H9 (cell line): ENCODE data around the gene WBP1. TPM values are rescaled to one million over a fixed set of nuclear protein-coding genes. Genes with fewer than 3 reads are reported as not detected.

Experiments used
- DNase-seq: peaks from one replicate; pipeline ENCODE4 v3.0.0-alpha.2; 2017
- H2AFZ ChIP-seq: one replicate; pipeline ENCODE4 v1.6.1; 2013; ENCODE audit warnings: mild to moderate bottlenecking, low read length, control low read depth, moderate library complexity
- H2AK5ac ChIP-seq: 2 replicates; pipeline ENCODE4 v1.6.1; 2013; ENCODE audit warnings: low read length, control low read depth, mixed read lengths; ENCODE audit not compliant: insufficient read length
- H2BK120ac ChIP-seq: one replicate; pipeline ENCODE4 v1.6.1; 2013; ENCODE audit warnings: low read depth, mild to moderate bottlenecking, low read length, control low read depth, inconsistent platforms; ENCODE audit not compliant: poor library complexity, severe bottlenecking
- H2BK12ac ChIP-seq: 2 replicates; pipeline ENCODE4 v1.6.1; 2013; ENCODE audit warnings: low read length, control low read depth, mixed read lengths, low read depth; ENCODE audit not compliant: insufficient read length
- H2BK15ac ChIP-seq: 2 replicates; pipeline ENCODE4 v1.6.1; 2013; ENCODE audit warnings: low read depth, low read length, control low read depth
- H2BK20ac ChIP-seq: one replicate; pipeline ENCODE4 v1.6.1; 2013; ENCODE audit warnings: low read depth, mild to moderate bottlenecking, low read length, control low read depth, inconsistent platforms; ENCODE audit not compliant: poor library complexity, severe bottlenecking
- H2BK5ac ChIP-seq: 2 replicates; pipeline ENCODE4 v1.6.1; 2013; ENCODE audit warnings: low read length, control low read depth, mixed read lengths; ENCODE audit not compliant: insufficient read length
- H3K14ac ChIP-seq: 2 replicates; pipeline ENCODE4 v1.6.1; 2013; ENCODE audit warnings: low read length, control low read depth; ENCODE audit not compliant: insufficient read depth
- H3K18ac ChIP-seq: 2 replicates; pipeline ENCODE4 v1.6.1; 2013; ENCODE audit warnings: low read depth, mild to moderate bottlenecking, mixed read lengths, low read length, control low read depth; ENCODE audit not compliant: insufficient read length
- H3K23ac ChIP-seq: 2 replicates; pipeline ENCODE4 v1.6.1; 2013; ENCODE audit warnings: low read length, control low read depth, mixed read lengths, low read depth; ENCODE audit not compliant: insufficient read length
- H3K23me2 ChIP-seq: 2 replicates; pipeline ENCODE4 v1.6.1; 2013; ENCODE audit warnings: low read depth, mild to moderate bottlenecking, mixed read lengths, low read length, control low read depth; ENCODE audit not compliant: insufficient read length, poor library complexity, severe bottlenecking
- H3K27ac ChIP-seq: 2 replicates; pipeline ENCODE4 v1.5.1; 2013; ENCODE audit warnings: low read length, control low read depth, mixed read lengths, low read depth; ENCODE audit not compliant: insufficient read length
- H3K27me3 ChIP-seq: 2 replicates; pipeline ENCODE4 v1.6.1; 2013; ENCODE audit warnings: low read length, control low read depth, inconsistent platforms; ENCODE audit not compliant: insufficient read depth
- H3K4ac ChIP-seq: 2 replicates; pipeline ENCODE4 v1.6.1; 2013; ENCODE audit warnings: low read depth, mild to moderate bottlenecking, control low read depth, inconsistent platforms, low read length, moderate library complexity
- H3K4me1 ChIP-seq: 2 replicates; pipeline ENCODE4 v1.6.1; 2013; ENCODE audit warnings: low read length, control low read depth, inconsistent platforms; ENCODE audit not compliant: insufficient read depth
- H3K4me2 ChIP-seq: 2 replicates; pipeline ENCODE4 v1.6.1; 2013; ENCODE audit warnings: low read length, control low read depth, mixed read lengths; ENCODE audit not compliant: insufficient read length, insufficient read depth
- H3K56ac ChIP-seq: 2 replicates; pipeline ENCODE4 v1.6.1; 2013; ENCODE audit warnings: low read depth, mild to moderate bottlenecking, mixed read lengths, low read length, control low read depth; ENCODE audit not compliant: insufficient read length
- H3K79me1 ChIP-seq: 2 replicates; pipeline ENCODE4 v1.6.1; 2013; ENCODE audit warnings: low read depth, mild to moderate bottlenecking, moderate library complexity, low read length, control low read depth, inconsistent platforms; ENCODE audit not compliant: insufficient read depth, poor library complexity, severe bottlenecking
- H3K79me2 ChIP-seq: 2 replicates; pipeline ENCODE4 v1.6.1; 2013; ENCODE audit warnings: low read length, control low read depth, inconsistent platforms; ENCODE audit not compliant: insufficient read depth
- H3K9ac ChIP-seq: 2 replicates; pipeline ENCODE4 v1.6.1; 2013; ENCODE audit warnings: low read length, control low read depth, mixed read lengths; ENCODE audit not compliant: insufficient read length; ENCODE audit errors: extremely low read depth
- H3K9me3 ChIP-seq: one replicate; pipeline ENCODE4 v1.6.1; 2013; ENCODE audit warnings: low read depth, low read length, inconsistent platforms; ENCODE audit not compliant: control insufficient read depth
- H3T11ph ChIP-seq: one replicate; pipeline ENCODE4 v1.6.1; 2013; ENCODE audit warnings: mild to moderate bottlenecking, low read length, control low read depth, inconsistent platforms
- H4K20me1 ChIP-seq: one replicate; pipeline ENCODE4 v1.6.1; 2013; ENCODE audit not compliant: control insufficient read depth, insufficient read length, insufficient read depth
- H4K5ac ChIP-seq: 2 replicates; pipeline ENCODE4 v1.6.1; 2013; ENCODE audit warnings: low read depth, mild to moderate bottlenecking, mixed read lengths, low read length, control low read depth; ENCODE audit not compliant: insufficient read length
- H4K8ac ChIP-seq: replicated peaks from 2 replicates; pipeline ENCODE4 v1.6.1; 2013; ENCODE audit warnings: low read length, control low read depth, mixed read lengths, low read depth; ENCODE audit not compliant: insufficient read length
- H4K91ac ChIP-seq: 2 replicates; pipeline ENCODE4 v1.6.1; 2013; ENCODE audit warnings: low read depth, mild to moderate bottlenecking, moderate library complexity, mixed read lengths, low read length, control low read depth; ENCODE audit not compliant: insufficient read length
- H3K27ac Mint-ChIP-seq, 3 experiments: 2 replicates in 2 of 3; 3 replicates in 1 of 3; pipeline ENCODE4 v1.8.0; 2020 to 2021; ENCODE audit warnings: mixed read lengths in 3 of 3, mild to moderate bottlenecking in 1 of 3, moderate library complexity in 1 of 3
- H3K27me3 Mint-ChIP-seq: 2 replicates; pipeline ENCODE4 v1.8.0; 2021; ENCODE audit warnings: low read depth, mild to moderate bottlenecking, moderate library complexity, mixed read lengths
- H3K36me3 Mint-ChIP-seq, 3 experiments: 2 replicates in 2 of 3; 3 replicates in 1 of 3; pipeline ENCODE4 v1.8.0; 2020 to 2021; ENCODE audit warnings: low read depth in 3 of 3, mixed read lengths in 3 of 3; ENCODE audit not compliant: insufficient read depth in 1 of 3
- H3K4me1 Mint-ChIP-seq, 2 experiments: 2 replicates each; pipeline ENCODE4 v1.8.0; 2020; ENCODE audit warnings: mixed read lengths in 2 of 2
- H3K4me3 Mint-ChIP-seq, 2 experiments: 2 replicates in 1 of 2; 3 replicates in 1 of 2; pipeline ENCODE4 v1.8.0; 2020 to 2021; ENCODE audit warnings: mild to moderate bottlenecking in 2 of 2, mixed read lengths in 2 of 2, moderate library complexity in 1 of 2
- H3K9me3 Mint-ChIP-seq, 2 experiments: 2 replicates in 1 of 2; 3 replicates in 1 of 2; pipeline ENCODE4 v1.8.0; 2020; ENCODE audit warnings: mild to moderate bottlenecking in 2 of 2, mixed read lengths in 2 of 2, moderate library complexity in 1 of 2
- WGBS: extraction: QIAGEN DNeasy Blood & Tissue Kit; methylation state at CpG from one replicate; pipeline ENCODE4 v1.1.7; 2013; ENCODE audit warnings: missing lambda C conversion rate, low lambda C conversion rate, mixed read lengths; ENCODE audit not compliant: insufficient read length; ENCODE audit errors: extremely low coverage; 5-methylcytosine and 5-hydroxymethylcytosine counted together
- total RNA-seq: library from RNA; stranded (reverse); gene quantifications from 2 replicates; pipeline ENCODE4 v1.2.1, GENCODE V29; 2021
- TF ChIP-seq, protein P1 (sequence below): fragments of 200-600 bp; sonication (generic); conservative IDR thresholded peaks from 3 replicates; pipeline ENCODE4 v1.8.0; 2021; ENCODE audit warnings: antibody characterized with exemption, mild to moderate bottlenecking

Gene WBP1
- total RNA-seq, 1 experiment from 2014 or later: 82.1 TPM

DNA sequence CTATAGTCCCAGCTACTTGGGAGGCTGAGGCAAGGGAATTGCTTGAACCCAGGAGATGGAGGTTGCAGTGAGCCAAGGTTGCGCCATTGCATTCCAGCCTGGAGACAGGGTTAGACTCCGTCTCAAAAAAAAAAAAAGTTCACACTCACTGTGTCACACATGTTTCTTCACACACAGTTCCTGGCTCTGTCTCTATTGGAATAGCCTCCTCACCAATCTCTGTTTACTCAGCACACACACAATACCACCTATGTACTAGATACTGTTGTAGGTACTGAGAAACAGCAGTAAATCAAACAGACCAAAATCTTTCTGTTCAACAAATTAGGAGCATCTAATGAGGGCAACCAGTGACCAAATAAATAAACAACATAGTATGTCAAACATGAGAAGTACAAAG lies 27.9 kb downstream of the WBP1 start:
- Histone ChIP-seq H2AFZ (no peak overlapping the region), H3K27ac (no peak overlapping the region), H2BK15ac (no peak overlapping the region), H3K9me3 (no peaks in the 10 kb centered on the region), H3K18ac (no peak overlapping the region), H3K4me2 (no peak overlapping the region), H2BK5ac (no peak overlapping the region), H3K4ac (no peak overlapping the region), H2BK20ac (no peak overlapping the region), H3K56ac (no peak overlapping the region), H4K8ac (no peak overlapping the region), H3K79me1 (no peaks in the 10 kb centered on the region), H3K27me3 (no peaks in the 10 kb centered on the region), H4K5ac (no peak overlapping the region), H2BK120ac (no peak overlapping the region), H3T11ph (no peak overlapping the region), H3K4me1 (no peaks in the 10 kb centered on the region), H3K79me2 (no peaks in the 10 kb centered on the region), H2AK5ac (no peak overlapping the region), H3K9ac (no peak overlapping the region), H3K23ac (no peak overlapping the region), H3K14ac (no peak overlapping the region), H3K23me2 (peaks cover 8% of the 10 kb centered on the region), H4K91ac (no peak overlapping the region), H4K20me1 (no peaks in the 10 kb centered on the region), H2BK12ac (no peak overlapping the region)
- Mint-ChIP-seq H3K27me3 (no peaks in the 10 kb centered on the region), H3K9me3 (no peaks in the 10 kb centered on the region), H3K4me3 (no peak overlapping the region), H3K27ac (no peak overlapping the region), H3K36me3 (peaks cover 14 to 41% (median 34%) of the 10 kb centered on the region in 3 experiments), H3K4me1 (peaks cover 5 to 9% of the 10 kb centered on the region in 2 experiments)
- TF ChIP-seq, protein P1, sequence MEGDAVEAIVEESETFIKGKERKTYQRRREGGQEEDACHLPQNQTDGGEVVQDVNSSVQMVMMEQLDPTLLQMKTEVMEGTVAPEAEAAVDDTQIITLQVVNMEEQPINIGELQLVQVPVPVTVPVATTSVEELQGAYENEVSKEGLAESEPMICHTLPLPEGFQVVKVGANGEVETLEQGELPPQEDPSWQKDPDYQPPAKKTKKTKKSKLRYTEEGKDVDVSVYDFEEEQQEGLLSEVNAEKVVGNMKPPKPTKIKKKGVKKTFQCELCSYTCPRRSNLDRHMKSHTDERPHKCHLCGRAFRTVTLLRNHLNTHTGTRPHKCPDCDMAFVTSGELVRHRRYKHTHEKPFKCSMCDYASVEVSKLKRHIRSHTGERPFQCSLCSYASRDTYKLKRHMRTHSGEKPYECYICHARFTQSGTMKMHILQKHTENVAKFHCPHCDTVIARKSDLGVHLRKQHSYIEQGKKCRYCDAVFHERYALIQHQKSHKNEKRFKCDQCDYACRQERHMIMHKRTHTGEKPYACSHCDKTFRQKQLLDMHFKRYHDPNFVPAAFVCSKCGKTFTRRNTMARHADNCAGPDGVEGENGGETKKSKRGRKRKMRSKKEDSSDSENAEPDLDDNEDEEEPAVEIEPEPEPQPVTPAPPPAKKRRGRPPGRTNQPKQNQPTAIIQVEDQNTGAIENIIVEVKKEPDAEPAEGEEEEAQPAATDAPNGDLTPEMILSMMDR: no peak
- no peak for DNase-seq
- no CpG with 5 or more reads among the region's 2 CpGs for WGBS
